IMR-90 (cell line): ENCODE data around the gene SV2C. TPM values are rescaled to one million over a fixed set of nuclear protein-coding genes. Genes with fewer than 3 reads are reported as not detected.

Experiments used
- ATAC-seq: fragments of 200-7000 bp; cut with Tn5 transposase; 2 replicates; pipeline ENCODE4 v1.9.1; 2020; ENCODE audit warnings: low read depth, mild to moderate bottlenecking, moderate library complexity
- BruUV-seq: library from RNA; stranded (reverse); fragments of 400-500 nt; replicated peaks from 2 replicates; lab custom pipeline; 2021; lab: Mats Ljungman, UMichigan
- CTCF ChIA-PET: fragments of 300-600 bp; formaldehyde crosslinking; extraction: SDS; loops from one replicate; lab custom pipeline; 2021; ENCODE audit warnings: antibody characterized with exemption; lab: Yijun Ruan, JAX
- POLR2A ChIA-PET: fragments of 300-600 bp; sonication (Branson Sonifier 250); formaldehyde crosslinking; loops from one replicate; lab custom pipeline; 2022; ENCODE audit warnings: antibody characterized with exemption; ENCODE audit not compliant: unreplicated experiment; lab: Charles Lee
- DNase-seq: peaks from one replicate; pipeline ENCODE4 v3.0.0; 2013
- H2AFZ ChIP-seq: replicated peaks from 2 replicates; pipeline ENCODE3; 2013; ENCODE audit warnings: low read length, mild to moderate bottlenecking; ENCODE audit not compliant: poor library complexity
- H2AK5ac ChIP-seq: 2 replicates; pipeline ENCODE4 v1.6.1; 2013; ENCODE audit warnings: low read depth, low read length, inconsistent platforms
- H2AK9ac ChIP-seq: replicated peaks from 2 replicates; pipeline ENCODE3; 2013; ENCODE audit warnings: mild to moderate bottlenecking, low read depth, low read length, moderate library complexity; ENCODE audit not compliant: poor library complexity
- H2BK120ac ChIP-seq: 2 replicates; pipeline ENCODE4 v1.6.1; 2013; ENCODE audit warnings: low read depth, low read length, inconsistent platforms
- H2BK15ac ChIP-seq: 3 replicates; pipeline ENCODE4 v1.6.1; 2013; ENCODE audit warnings: low read depth, low read length, inconsistent platforms
- H2BK20ac ChIP-seq: 2 replicates; pipeline ENCODE4 v1.6.1; 2013; ENCODE audit warnings: low read depth, mild to moderate bottlenecking, inconsistent platforms, low read length, moderate library complexity
- H2BK5ac ChIP-seq: 2 replicates; pipeline ENCODE4 v1.6.1; 2013; ENCODE audit warnings: mild to moderate bottlenecking, low read depth, low read length, inconsistent platforms; ENCODE audit not compliant: poor library complexity, severe bottlenecking
- H3K14ac ChIP-seq: replicated peaks from 2 replicates; pipeline ENCODE4 v1.6.1; 2013; ENCODE audit warnings: low read depth, low read length, inconsistent platforms
- H3K18ac ChIP-seq: 2 replicates; pipeline ENCODE4 v1.6.1; 2013; ENCODE audit warnings: low read depth, low read length, control low read depth
- H3K23ac ChIP-seq: 2 replicates; pipeline ENCODE4 v1.6.1; 2013; ENCODE audit warnings: low read depth, low read length, inconsistent platforms
- H3K27ac ChIP-seq: 2 replicates; pipeline ENCODE4 v1.5.1; 2013; ENCODE audit warnings: mild to moderate bottlenecking, control low read depth, low read length; ENCODE audit not compliant: insufficient read depth
- H3K27me3 ChIP-seq: 2 replicates; pipeline ENCODE4 v1.6.1; 2013; ENCODE audit warnings: low read length; ENCODE audit not compliant: control insufficient read depth, insufficient read depth
- H3K36me3 ChIP-seq: 2 replicates; pipeline ENCODE4 v1.6.1; 2013; ENCODE audit warnings: low read length, mixed read lengths; ENCODE audit not compliant: control insufficient read depth, insufficient read depth
- H3K4ac ChIP-seq: 2 replicates; pipeline ENCODE4 v1.6.1; 2013; ENCODE audit warnings: low read depth, low read length, inconsistent platforms
- H3K4me1 ChIP-seq: 2 replicates; pipeline ENCODE4 v1.6.1; 2013; ENCODE audit warnings: low read length, mixed read lengths; ENCODE audit not compliant: control insufficient read depth, insufficient read depth
- H3K4me2 ChIP-seq: 2 replicates; pipeline ENCODE4 v1.6.1; 2013; ENCODE audit warnings: low read depth, mild to moderate bottlenecking, control low read depth, low read length, moderate library complexity
- H3K4me3 ChIP-seq: 2 replicates; pipeline ENCODE4 v1.5.1; 2013; ENCODE audit warnings: low read depth, mild to moderate bottlenecking, control low read depth, low read length, moderate library complexity; ENCODE audit not compliant: insufficient read depth
- H3K56ac ChIP-seq: 2 replicates; pipeline ENCODE4 v1.6.1; 2013; ENCODE audit warnings: low read length, inconsistent platforms; ENCODE audit not compliant: insufficient read depth; ENCODE audit errors: extremely low read depth
- H3K79me1 ChIP-seq, 2 experiments: 2 replicates each; pipeline ENCODE4 v1.6.1; 2013; ENCODE audit warnings: low read length in 2 of 2, inconsistent platforms in 1 of 2, low read depth in 1 of 2
- H3K9ac ChIP-seq: 2 replicates; pipeline ENCODE4 v1.6.1; 2013; ENCODE audit warnings: low read depth, low read length, control low read depth
- H3K9me1 ChIP-seq: 2 replicates; pipeline ENCODE4 v1.6.1; 2013; ENCODE audit warnings: low read length, inconsistent platforms; ENCODE audit not compliant: insufficient read depth
- H3K9me3 ChIP-seq: 2 replicates; pipeline ENCODE4 v1.6.1; 2013; ENCODE audit warnings: low read length; ENCODE audit not compliant: control insufficient read depth, insufficient read depth
- H4K20me1 ChIP-seq: 2 replicates; pipeline ENCODE4 v1.6.1; 2013; ENCODE audit warnings: low read length, inconsistent platforms; ENCODE audit not compliant: insufficient read depth
- H4K5ac ChIP-seq: 2 replicates; pipeline ENCODE4 v1.6.1; 2013; ENCODE audit warnings: mild to moderate bottlenecking, low read depth, low read length, control low read depth
- H4K8ac ChIP-seq, 2 experiments: 2 replicates each; pipeline ENCODE4 v1.6.1; 2013; ENCODE audit warnings: low read depth in 2 of 2, low read length in 2 of 2, control low read depth in 1 of 2, inconsistent platforms in 1 of 2
- H4K91ac ChIP-seq: 2 replicates; pipeline ENCODE4 v1.6.1; 2013; ENCODE audit warnings: low read depth, low read length, inconsistent platforms; ENCODE audit not compliant: insufficient read depth
- BHLHE40 ChIP-seq: fragments of 150-350 bp; IDR thresholded peaks from 2 replicates; pipeline ENCODE4 v1.6.1; 2016; ENCODE audit warnings: mild to moderate bottlenecking, low read depth, low read length
- CEBPB ChIP-seq: IDR thresholded peaks from 2 replicates; pipeline ENCODE4 v1.6.1; 2012; ENCODE audit warnings: low read depth, low read length, improper control_type of control experiment
- CHD1 ChIP-seq: IDR thresholded peaks from 2 replicates; pipeline ENCODE4 v1.6.1; 2012; ENCODE audit warnings: low read depth, low read length, improper control_type of control experiment
- CTCF ChIP-seq: conservative IDR thresholded peaks from 2 replicates; pipeline ENCODE4 v1.5.1; 2012; ENCODE audit warnings: mild to moderate bottlenecking, low read depth, low read length, improper control_type of control experiment
- ELK1 ChIP-seq: fragments of 150-350 bp; IDR thresholded peaks from 2 replicates; pipeline ENCODE4 v1.6.1; 2016; ENCODE audit warnings: low read depth, mild to moderate bottlenecking, low read length, moderate library complexity, borderline replicate concordance
- FOS ChIP-seq: fragments of 150-350 bp; IDR thresholded peaks from 2 replicates; pipeline ENCODE4 v1.6.1; 2016; ENCODE audit warnings: low read depth, low read length
- MAFK ChIP-seq: IDR thresholded peaks from 2 replicates; pipeline ENCODE4 v1.6.1; 2012; ENCODE audit warnings: low read depth, low read length, improper control_type of control experiment
- MAZ ChIP-seq: IDR thresholded peaks from 2 replicates; pipeline ENCODE4 v1.6.1; 2012; ENCODE audit warnings: low read depth, mild to moderate bottlenecking, low read length, improper control_type of control experiment, moderate library complexity, borderline replicate concordance
- MXI1 ChIP-seq: IDR thresholded peaks from 2 replicates; pipeline ENCODE4 v1.6.1; 2012; ENCODE audit warnings: low read depth, mild to moderate bottlenecking, low read length, moderate library complexity, borderline replicate concordance
- NFE2L2 ChIP-seq: fragments of 150-350 bp; IDR thresholded peaks from 2 replicates; pipeline ENCODE4 v1.6.1; 2016; ENCODE audit warnings: low read depth, mild to moderate bottlenecking, low read length
- POLR2A ChIP-seq: IDR thresholded peaks from 2 replicates; pipeline ENCODE4 v1.6.1; 2012; ENCODE audit warnings: mild to moderate bottlenecking, low read depth, low read length
- RAD21 ChIP-seq: IDR thresholded peaks from 2 replicates; pipeline ENCODE4 v1.6.1; 2012; ENCODE audit warnings: low read length, improper control_type of control experiment
- RCOR1 ChIP-seq: IDR thresholded peaks from 2 replicates; pipeline ENCODE4 v1.6.1; 2012; ENCODE audit warnings: mild to moderate bottlenecking, low read length, improper control_type of control experiment; ENCODE audit not compliant: insufficient replicate concordance
- RFX5 ChIP-seq: IDR thresholded peaks from 2 replicates; pipeline ENCODE4 v1.8.0; 2012; ENCODE audit warnings: low read depth, mild to moderate bottlenecking, low read length, moderate library complexity
- SMC3 ChIP-seq: fragments of 150-350 bp; IDR thresholded peaks from 2 replicates; pipeline ENCODE4 v1.6.1; 2016; ENCODE audit warnings: low read depth, mild to moderate bottlenecking, antibody characterized with exemption, low read length, moderate library complexity
- WGBS, 2 experiments: methylation state at CpG; one replicate each; pipeline versions ENCODE4 v1.1.5 to v1.1.7; 2013; ENCODE audit warnings: missing lambda C conversion rate in 2 of 2; ENCODE audit not compliant: insufficient read length in 1 of 2; ENCODE audit errors: extremely low coverage in 2 of 2; 5-methylcytosine and 5-hydroxymethylcytosine counted together
- dilution Hi-C: fragments of 300-500 bp; cut with HindIII; formaldehyde crosslinking; loops from one replicate; pipeline ENCODE4 v1.14.3; 2018; ENCODE audit warnings: low sequenced_read_pairs; ENCODE audit not compliant: unreplicated experiment
- in situ Hi-C: fragments of 300-500 bp; cut with MboI; formaldehyde crosslinking; loops from 3 replicates; pipeline ENCODE4 v1.14.3; 2019; ENCODE audit warnings: low sequenced_read_pairs, inconsistent platforms, mixed read lengths
- intact Hi-C: fragments of 100-400 bp; cut with micrococcal nuclease; formaldehyde crosslinking; loops from 2 replicates; pipeline ENCODE4 v1.10.0; 2022
- polyA plus RNA-seq, 3 experiments: library from polyadenylated mRNA; depleted of rRNA; stranded (reverse); fragments of >200 nt; gene quantifications; 2 replicates each; pipeline ENCODE4 v1.2.3, GENCODE V29; 2012; ENCODE audit warnings: low replicate concordance in 1 of 3
- total RNA-seq: library from RNA; depleted of rRNA; stranded (reverse); fragments of >200 nt; gene quantifications from 2 replicates; pipeline ENCODE4 v1.2.3, GENCODE V29; 2012
- TF ChIP-seq, protein P1 (sequence below): fragments of 150-350 bp; IDR thresholded peaks from 2 replicates; pipeline ENCODE4 v1.6.1; 2017; ENCODE audit warnings: mild to moderate bottlenecking, antibody characterized with exemption, low read length, low read depth

SV2C gene
- total and polyA plus RNA-seq, 2 of the 4 experiments (the other 2 are of a cell fraction): not detected

DNA sequence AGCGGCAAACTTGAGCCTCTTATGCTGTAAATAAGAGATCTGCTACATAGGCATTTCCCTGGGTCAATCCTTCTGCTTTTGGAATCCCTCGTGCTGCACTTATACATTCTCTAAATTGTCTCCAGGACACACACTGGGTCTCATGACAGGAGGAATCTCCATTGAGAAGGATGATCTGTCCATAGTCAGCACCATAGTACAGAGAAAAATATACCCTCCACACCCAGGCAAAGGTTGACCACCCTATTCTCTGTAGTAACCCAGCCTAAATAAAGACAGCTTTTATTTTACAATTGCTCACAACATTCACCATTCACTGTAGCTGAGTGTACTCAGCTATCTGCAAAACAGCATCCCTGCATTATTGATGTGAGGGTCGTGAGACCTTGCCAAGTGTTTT lies 111.2 kb downstream of the SV2C start:
- no peaks in the 10 kb centered on the region for H3K27me3 ChIP-seq
- H3K4me1 ChIP-seq: no peaks in the 10 kb centered on the region
- in situ Hi-C loops (no loop called here), intact Hi-C loops (no loop called here), dilution Hi-C loops (no loop called here)
- no peak overlapping the region for H3K18ac ChIP-seq
- no peak overlapping the region for H2BK120ac ChIP-seq
- H2AK5ac ChIP-seq: no peak overlapping the region
- no peak overlapping the region for H3K23ac ChIP-seq
- H3K9me3 ChIP-seq: no peaks in the 10 kb centered on the region
- H3K36me3 ChIP-seq: no peaks in the 10 kb centered on the region
- no peak overlapping the region for H2BK20ac ChIP-seq
- WGBS, 2 experiments: 14% methylated on average over 1 of the region's 3 CpGs; no CpG with 5 or more reads in 1 of the 2 experiments
- H3K9ac ChIP-seq: no peak overlapping the region
- no peak overlapping the region for H3K56ac ChIP-seq
- no peaks in the 10 kb centered on the region for H3K79me1 ChIP-seq
- ATAC-seq (no peak), DNase-seq (no peak)
- no peaks in the 10 kb centered on the region for H3K9me1 ChIP-seq
- no peak overlapping the region for H2BK15ac ChIP-seq
- no peak overlapping the region for H2AK9ac ChIP-seq
- no peak overlapping the region for H2BK5ac ChIP-seq
- no peak overlapping the region for H3K4me2 ChIP-seq
- no TSS peak for BruUV-seq
- no peak overlapping the region for H4K91ac ChIP-seq
- H4K5ac ChIP-seq: no peak overlapping the region
- H4K8ac ChIP-seq: no peak overlapping the region
- no peak overlapping the region for H3K4ac ChIP-seq
- POLR2A ChIA-PET: no interaction called here
- H3K27ac ChIP-seq: no peak overlapping the region
- H4K20me1 ChIP-seq: no peaks in the 10 kb centered on the region
- no peak overlapping the region for H2AFZ ChIP-seq
- no peak overlapping the region for H3K4me3 ChIP-seq
- TF ChIP-seq RFX5: no peak
- no peak for TF ChIP-seq RCOR1
- TF ChIP-seq, protein P1, sequence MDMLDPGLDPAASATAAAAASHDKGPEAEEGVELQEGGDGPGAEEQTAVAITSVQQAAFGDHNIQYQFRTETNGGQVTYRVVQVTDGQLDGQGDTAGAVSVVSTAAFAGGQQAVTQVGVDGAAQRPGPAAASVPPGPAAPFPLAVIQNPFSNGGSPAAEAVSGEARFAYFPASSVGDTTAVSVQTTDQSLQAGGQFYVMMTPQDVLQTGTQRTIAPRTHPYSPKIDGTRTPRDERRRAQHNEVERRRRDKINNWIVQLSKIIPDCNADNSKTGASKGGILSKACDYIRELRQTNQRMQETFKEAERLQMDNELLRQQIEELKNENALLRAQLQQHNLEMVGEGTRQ: no peak
- no peak for TF ChIP-seq MAFK
- TF ChIP-seq SMC3: no peak
- TF ChIP-seq ELK1: no peak
- TF ChIP-seq NFE2L2: no peak
- no peak for TF ChIP-seq BHLHE40
- no peak for TF ChIP-seq CHD1
- no peak for TF ChIP-seq MXI1
- no peak for TF ChIP-seq CEBPB
- no peak for TF ChIP-seq RAD21
- no peak for TF ChIP-seq POLR2A
- TF ChIP-seq FOS: no peak
- no peak for TF ChIP-seq CTCF
- TF ChIP-seq MAZ: no peak
- CTCF ChIA-PET: interaction anchor here (2.1 kb wide), 1 partner anchor 20 kb away, joined by 5 read pairs; no protein-coding TSS in a partner anchor
- H3K14ac ChIP-seq: no peak overlapping the region
